HepG2 (cell line): Measurements from ENCODE around the gene PRCD. TPM values are rescaled to one million over a fixed set of nuclear protein-coding genes. Genes with fewer than 3 reads are reported as not detected.

Source experiments
- ASH2L ChIP-seq: fragments of 300-600, 200-600 bp; sonication (generic); IDR thresholded peaks from 2 replicates; pipeline ENCODE4 v1.7.0; 2017; ENCODE audit warnings: low read depth, mild to moderate bottlenecking, moderate library complexity, mixed read lengths, low read length; ENCODE audit not compliant: insufficient read length
- DRAP1 ChIP-seq: IDR thresholded peaks from 2 replicates; pipeline ENCODE4 v1.6.1; 2016; ENCODE audit warnings: missing genetic modification reagents, missing compliant biosample characterization
- ETV5 ChIP-seq: IDR thresholded peaks from 2 replicates; pipeline ENCODE4 v1.6.1; 2018; ENCODE audit warnings: missing biosample characterization, missing genetic modification reagents, inconsistent platforms, borderline replicate concordance
- HCFC1 ChIP-seq: fragments of 150-350 bp; IDR thresholded peaks from 2 replicates; pipeline ENCODE4 v1.6.1; 2014; ENCODE audit warnings: low read depth, low read length
- HNRNPL ChIP-seq: fragments of 200-400 bp; formaldehyde crosslinking; IDR thresholded peaks from 2 replicates; pipeline ENCODE4 v1.6.1; 2017; ENCODE audit warnings: mild to moderate bottlenecking, low read depth, low read length
- KMT2A ChIP-seq: sonication (generic); formaldehyde crosslinking; IDR thresholded peaks from 2 replicates; pipeline ENCODE4 v1.4.0; 2020; ENCODE audit warnings: missing genetic modification reagents
- MATR3 ChIP-seq: sonication (generic); formaldehyde crosslinking; IDR thresholded peaks from 2 replicates; pipeline ENCODE4 v1.4.0; 2020; ENCODE audit warnings: missing genetic modification reagents
- MIXL1 ChIP-seq: IDR thresholded peaks from 2 replicates; pipeline ENCODE4 v1.6.1; 2016
- MLXIP ChIP-seq: sonication (generic); formaldehyde crosslinking; IDR thresholded peaks from 2 replicates; pipeline ENCODE4 v1.9.0; 2021; ENCODE audit warnings: missing genetic modification reagents, borderline replicate concordance
- PBX3 ChIP-seq: sonication (generic); formaldehyde crosslinking; IDR thresholded peaks from 2 replicates; pipeline ENCODE4 v1.8.1; 2023; ENCODE audit warnings: missing genetic modification reagents, inconsistent platforms, borderline replicate concordance
- RARA ChIP-seq: IDR thresholded peaks from 2 replicates; pipeline ENCODE4 v1.6.1; 2016; ENCODE audit warnings: missing genetic modification reagents, missing compliant biosample characterization
- SAP130 ChIP-seq: IDR thresholded peaks from 2 replicates; pipeline ENCODE4 v1.6.1; 2016; ENCODE audit warnings: low read depth
- SMYD3 ChIP-seq: sonication (generic); formaldehyde crosslinking; IDR thresholded peaks from 2 replicates; pipeline ENCODE4 v1.8.1; 2023; ENCODE audit warnings: mild to moderate bottlenecking, missing genetic modification reagents
- SNAPC2 ChIP-seq: sonication (generic); formaldehyde crosslinking; IDR thresholded peaks from 2 replicates; pipeline ENCODE4 v1.8.1; 2022; ENCODE audit warnings: mild to moderate bottlenecking, missing genetic modification reagents
- TRIM24 ChIP-seq: sonication (generic); formaldehyde crosslinking; IDR thresholded peaks from 2 replicates; pipeline ENCODE4 v1.8.0; 2022; ENCODE audit warnings: mild to moderate bottlenecking, missing genetic modification reagents
- YEATS2 ChIP-seq: sonication (generic); formaldehyde crosslinking; IDR thresholded peaks from 2 replicates; pipeline ENCODE4 v1.4.0; 2020; ENCODE audit warnings: missing genetic modification reagents, borderline replicate concordance
- ZFP82 ChIP-seq: sonication (generic); formaldehyde crosslinking; IDR thresholded peaks from 2 replicates; pipeline ENCODE4 v1.5.1; 2020; ENCODE audit warnings: mild to moderate bottlenecking, missing genetic modification reagents, borderline replicate concordance
- ZFP90 ChIP-seq: sonication (generic); formaldehyde crosslinking; IDR thresholded peaks from 2 replicates; pipeline ENCODE4 v1.8.0; 2022; ENCODE audit warnings: missing genetic modification reagents, mild to moderate bottlenecking, inconsistent platforms, borderline replicate concordance
- ZFY ChIP-seq: sonication (generic); formaldehyde crosslinking; IDR thresholded peaks from 2 replicates; pipeline ENCODE4 v1.4.0; 2020; ENCODE audit warnings: missing genetic modification reagents
- ZNF292 ChIP-seq: sonication (generic); formaldehyde crosslinking; IDR thresholded peaks from 2 replicates; pipeline ENCODE4 v1.8.1; 2022; ENCODE audit warnings: mild to moderate bottlenecking, low read depth, missing genetic modification reagents, borderline replicate concordance
- ZNF317 ChIP-seq: sonication (generic); formaldehyde crosslinking; IDR thresholded peaks from 2 replicates; pipeline ENCODE4 v1.5.0; 2020; ENCODE audit warnings: mild to moderate bottlenecking, missing genetic modification reagents
- ZNF501 ChIP-seq: sonication (generic); formaldehyde crosslinking; IDR thresholded peaks from 2 replicates; pipeline ENCODE4 v1.5.1; 2020; ENCODE audit warnings: mild to moderate bottlenecking, moderate library complexity, missing genetic modification reagents
- ZNF800 ChIP-seq: sonication (generic); formaldehyde crosslinking; IDR thresholded peaks from 2 replicates; pipeline ENCODE4 v1.4.0; 2020; ENCODE audit warnings: missing genetic modification reagents
- ZSCAN21 ChIP-seq: sonication (generic); formaldehyde crosslinking; IDR thresholded peaks from 2 replicates; pipeline ENCODE4 v1.8.0; 2022; ENCODE audit warnings: mild to moderate bottlenecking, missing genetic modification reagents, moderate library complexity, borderline replicate concordance
- polyA plus RNA-seq, 8 experiments: library from polyadenylated mRNA; depleted of rRNA in 3 of 8; stranded (reverse) in 7 of 8; unstranded in 1 of 8; fragments of >200 nt; fragmentation: Illumina TruSeq in 4 of 8; extraction: Trizol in 4 of 8; gene quantifications; 2 replicates each; pipeline versions ENCODE4 v1.2.1 to v1.2.3, GENCODE V29; 2011 to 2016; ENCODE audit warnings: low read depth in 4 of 8, missing spikeins in 1 of 8, mixed read lengths in 1 of 8; ENCODE audit not compliant: insufficient read depth in 1 of 8
- total RNA-seq, 5 experiments: library from RNA; depleted of rRNA; stranded (reverse); fragments of >200 nt; fragmentation: Illumina TruSeq; extraction: Trizol; gene quantifications; 2 replicates each; pipeline ENCODE4 v1.2.3, GENCODE V29; 2016; ENCODE audit warnings: low read depth in 1 of 5

Gene PRCD
- total and polyA plus RNA-seq, 2 of the 13 experiments (the other 11 are each of a cell fraction or from before 2014, with no cell fraction given): 0.51 TPM; not detected in 1

- no peak for TF ChIP-seq MLXIP (CRISPR knock-in tag)
- TF ChIP-seq ZSCAN21 (CRISPR knock-in tag): 0 out of 2 replicates have a peak, but pooled peaks have one; percentile 2
- TF ChIP-seq ASH2L: no peak
- no peak for TF ChIP-seq TRIM24 (CRISPR knock-in tag)
- TF ChIP-seq HCFC1: no peak
- TF ChIP-seq HNRNPL: 0 out of 2 replicates have a peak, but pooled peaks have one; percentile 61
- TF ChIP-seq DRAP1 (CRISPR knock-in tag): peak; percentile 16; the same call in 1 of the 2 replicates
- TF ChIP-seq MATR3 (CRISPR knock-in tag): no peak
- TF ChIP-seq SNAPC2 (CRISPR knock-in tag): 0 out of 2 replicates have a peak, but pooled peaks have one; percentile 29
- TF ChIP-seq ZNF501 (CRISPR knock-in tag): peak; percentile 25; the same call in 1 of the 2 replicates
- TF ChIP-seq SMYD3 (CRISPR knock-in tag): no peak
- TF ChIP-seq RARA (CRISPR knock-in tag): no peak
- TF ChIP-seq ZNF800 (CRISPR knock-in tag): 0 out of 2 replicates have a peak, but pooled peaks have one; percentile 29
- no peak for TF ChIP-seq MIXL1
- 0 out of 2 replicates have a peak, but pooled peaks have one; percentile 9 for TF ChIP-seq ETV5
- TF ChIP-seq PBX3 (CRISPR knock-in tag): no peak
- 0 out of 2 replicates have a peak, but pooled peaks have one; percentile 18 for TF ChIP-seq ZFP90 (CRISPR knock-in tag)
- no peak for TF ChIP-seq ZFY (CRISPR knock-in tag)
- 0 out of 2 replicates have a peak, but pooled peaks have one; percentile 2 for TF ChIP-seq KMT2A (CRISPR knock-in tag)
- TF ChIP-seq ZNF317 (CRISPR knock-in tag): no peak
- TF ChIP-seq ZNF292 (CRISPR knock-in tag): no peak
- TF ChIP-seq YEATS2 (CRISPR knock-in tag): 0 out of 2 replicates have a peak, but pooled peaks have one; percentile 31
- TF ChIP-seq ZFP82 (CRISPR knock-in tag): 0 out of 2 replicates have a peak, but pooled peaks have one; percentile 12
- peak; percentile 25; the same call in 1 of the 2 replicates for TF ChIP-seq SAP130 (CRISPR knock-in tag)
Measured at GRCh38 chr17:76500074-76500746, 39.6 kb upstream of the PRCD start (continued).
